ENCODE measurements around the gene TMED6.
"Not testable (repeated sequence)": the region's sequence is repeated elsewhere in the genome, so short reads cannot be mapped to it uniquely, and the experiment has no call there.

The TMED6 gene

GRCh38 chr16:69301861-69302260 lies 49.7 kb downstream of the TMED6 start:
- no peak for DNase-seq (ENCODE audit: low spot score)

GRCh38 chr16:69301187-69301586 lies 50.4 kb downstream of the TMED6 start:
- DNase-seq (ENCODE audit: low spot score), result no peak

- DNase-seq (ENCODE audit: low spot score), result no peak
These were observed 53.3 kb downstream of the TMED6 start for GRCh38 chr16:69298261-69298660.

DNA sequence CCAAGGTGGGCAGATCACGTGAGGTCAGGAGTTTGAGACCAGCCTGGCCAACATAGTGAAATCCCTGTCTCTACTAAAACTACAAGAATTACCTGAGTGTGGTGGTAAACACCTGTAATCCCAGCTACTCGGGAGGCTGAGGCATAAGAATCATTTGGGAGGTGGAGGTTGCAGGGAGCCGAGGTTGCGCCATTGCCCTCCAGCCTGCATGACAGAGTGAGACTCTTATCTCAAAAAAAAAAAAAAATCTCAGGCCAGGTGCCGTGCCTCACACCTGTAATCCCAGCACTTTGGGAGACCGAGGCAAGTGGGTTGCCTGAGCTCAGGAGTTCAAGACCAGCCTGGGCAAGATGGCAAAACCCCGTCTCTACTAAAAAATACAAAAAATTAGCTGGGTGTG lies 54.8 kb downstream of the TMED6 start:
- DNase-seq (ENCODE audit: low spot score), result not testable (repeated sequence)

DNA sequence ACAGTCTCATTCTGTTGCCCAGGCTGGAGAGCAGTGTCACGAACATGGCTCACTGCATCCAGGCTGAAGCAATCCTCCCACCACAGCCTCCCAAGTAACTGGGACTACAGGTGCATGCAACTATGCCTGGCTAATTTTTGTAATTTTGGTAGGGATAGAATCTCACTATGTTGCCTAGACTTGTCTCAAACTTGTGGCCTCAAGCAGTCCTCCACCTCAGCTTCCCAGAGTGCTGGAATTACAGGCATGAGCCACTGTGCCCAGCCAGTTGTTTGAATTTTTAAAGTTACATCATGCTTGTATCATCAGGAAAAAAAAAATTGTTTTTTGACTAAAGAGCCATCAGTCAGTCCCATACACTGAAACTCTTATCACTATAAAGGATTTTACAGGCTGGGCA lies 57.5 kb downstream of the TMED6 start:
- DNase-seq (ENCODE audit: low spot score), result no peak

DNA sequence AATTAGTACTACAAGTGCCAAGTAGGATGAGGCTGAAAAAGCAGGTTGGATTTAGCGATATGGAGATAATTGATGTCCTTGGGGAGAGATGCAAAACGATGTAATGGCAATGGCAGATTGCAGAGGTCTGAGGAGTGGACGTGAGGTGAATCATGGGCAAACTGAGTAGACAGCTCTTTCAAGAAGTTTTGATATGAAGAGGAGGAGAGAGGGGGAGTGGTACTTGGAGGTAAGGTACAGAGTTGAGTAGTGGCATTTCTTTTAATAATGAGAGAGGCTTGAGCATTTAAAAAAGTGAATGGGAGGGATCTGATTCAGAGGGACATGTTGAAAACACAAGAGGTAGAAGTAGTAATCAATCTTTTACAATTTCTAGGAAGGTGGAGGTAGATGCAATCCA lies 58.2 kb downstream of the TMED6 start:
- no peak for DNase-seq (ENCODE audit: low spot score)
